ENCODE data around the gene MUC5B. TPM values are rescaled to one million over a fixed set of nuclear protein-coding genes. Genes with fewer than 3 reads are reported as not detected.

MUC5B gene
- total and polyA plus RNA-seq, 9 donors: 0.02 to 35.3 (median 1.1) TPM; not detected in 1

DNA sequence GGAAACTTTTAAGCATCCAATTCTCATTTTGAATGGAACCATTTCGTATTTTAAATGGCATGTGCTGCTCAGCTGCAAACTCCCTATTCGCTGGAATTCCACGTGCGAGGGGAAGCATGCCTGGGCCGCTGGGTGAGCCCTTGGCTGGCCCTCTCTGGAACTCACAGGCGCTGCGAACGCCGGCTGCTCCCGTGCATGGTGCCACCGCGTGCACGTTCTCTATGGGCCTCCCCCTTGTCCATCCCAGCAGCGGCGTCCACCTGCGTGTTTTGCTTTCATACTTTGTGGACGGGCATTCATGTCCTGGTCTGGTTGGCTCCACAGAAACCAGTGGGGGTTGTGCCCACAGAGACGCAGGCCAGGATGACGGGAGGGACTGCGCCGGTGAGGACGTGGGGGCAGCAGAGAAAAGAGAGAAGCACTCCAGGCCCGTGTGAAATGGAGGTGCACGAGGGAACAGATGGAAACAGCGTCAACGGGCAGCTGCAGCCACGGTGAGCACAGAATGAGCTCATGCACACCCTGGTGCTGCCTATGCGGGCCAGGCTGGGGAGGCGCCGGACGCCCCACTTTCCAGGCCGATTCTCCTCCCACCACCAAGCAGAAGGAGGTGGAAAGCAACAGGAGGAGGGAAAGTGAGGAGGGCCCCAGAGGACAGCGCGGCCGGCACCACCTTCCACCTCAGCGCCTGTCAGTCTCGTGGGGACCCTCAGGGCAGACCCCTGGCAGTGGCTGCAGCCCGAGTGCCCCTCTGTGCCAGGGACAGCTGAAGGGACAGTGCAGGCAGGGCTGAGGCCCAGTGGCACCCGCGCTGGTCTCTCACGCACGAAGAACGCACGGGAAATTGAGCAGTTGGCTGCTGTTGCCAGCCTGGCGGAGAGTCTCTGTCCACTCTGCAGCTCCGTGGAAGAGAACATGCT, 57.5 kb downstream of the MUC5B start:
- Histone ChIP-seq H3K4me1 (ENCODE audit: insufficient read depth) (no peaks in the 10 kb centered on the region), H3K27ac (no peak overlapping the region), H3K36me3 (no peaks in the 10 kb centered on the region), H3K9me3 (no peaks in the 10 kb centered on the region), H3K4me3 (no peak overlapping the region), H3K27me3 (no peaks in the 10 kb centered on the region)
- intact Hi-C loops (cut with DNase I): no loop called here
- 90 to 92% (median 90%) methylated on average over 45 to 46 of the region's 46 CpGs for WGBS, 3 donors
- no peak for DNase-seq
- TF ChIP-seq CTCF (IDR thresholded peaks at IDR 0.05): no peak
- no peak for TF ChIP-seq EP300 (IDR thresholded peaks at IDR 0.05)
- no peak for TF ChIP-seq POLR2A (IDR thresholded peaks at IDR 0.05)

GRCh38 chr11:1281326-1281973, 58.6 kb downstream of the MUC5B start:
- DNase-seq: no peak
- intact Hi-C loops (cut with DNase I): no loop called here
- H3K36me3 ChIP-seq: no peaks in the 10 kb centered on the region
- no peaks in the 10 kb centered on the region for H3K9me3 ChIP-seq
- no peak overlapping the region for H3K4me3 ChIP-seq
- H3K27ac ChIP-seq: no peak overlapping the region
- H3K27me3 ChIP-seq: no peaks in the 10 kb centered on the region
- 84 to 88% (median 87%) methylated on average over 33 of the region's 33 CpGs for WGBS, 3 donors
- TF ChIP-seq EP300 (IDR thresholded peaks at IDR 0.05) (no peak), CTCF (IDR thresholded peaks at IDR 0.05) (no peak), POLR2A (IDR thresholded peaks at IDR 0.05) (no peak)
- H3K4me1 ChIP-seq (ENCODE audit: insufficient read depth): no peaks in the 10 kb centered on the region

- H3K36me3 ChIP-seq: no peaks in the 10 kb centered on the region
- no peaks in the 10 kb centered on the region for H3K27me3 ChIP-seq
- whole genome bisulfite sequencing, 3 donors: 62 to 70% (median 66%) methylated on average over 3 of the region's 3 CpGs
- TF ChIP-seq EP300 (IDR thresholded peaks at IDR 0.05) (no peak), POLR2A (IDR thresholded peaks at IDR 0.05) (no peak), CTCF (IDR thresholded peaks at IDR 0.05) (no peak)
- no peak overlapping the region for H3K27ac ChIP-seq
- DNase-seq: no peak
- H3K9me3 ChIP-seq: no peaks in the 10 kb centered on the region
- H3K4me3 ChIP-seq: no peak overlapping the region
- no peaks in the 10 kb centered on the region for H3K4me1 ChIP-seq (ENCODE audit: insufficient read depth)
- intact Hi-C loops (cut with DNase I): no loop called here
Measured at GRCh38 chr11:1281974-1282365, 59.1 kb downstream of the MUC5B start.

DNA sequence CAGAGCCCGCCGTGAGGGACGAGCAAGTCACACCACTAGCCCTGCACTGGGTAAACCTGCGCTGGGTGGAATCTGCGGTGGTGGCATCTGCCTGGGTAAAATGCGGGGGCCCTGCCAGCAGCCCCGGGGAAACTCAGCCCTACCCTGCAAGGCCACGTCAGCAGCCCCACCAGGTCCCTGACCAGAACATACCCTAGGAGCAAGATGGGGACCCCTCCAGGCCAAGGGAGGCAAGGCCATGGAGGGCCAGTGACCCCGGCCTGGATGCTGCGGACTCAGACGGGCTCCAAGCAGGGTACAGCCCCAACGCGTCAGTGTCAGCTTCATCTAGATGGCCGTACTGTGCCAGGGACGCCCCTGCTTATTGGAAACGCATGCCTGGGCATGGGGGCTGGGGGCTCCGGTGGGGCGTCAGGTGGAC, 60.2 kb downstream of the MUC5B start:
- Histone ChIP-seq H3K27ac (no peak overlapping the region), H3K9me3 (no peaks in the 10 kb centered on the region), H3K4me1 (ENCODE audit: insufficient read depth) (no peaks in the 10 kb centered on the region), H3K27me3 (no peaks in the 10 kb centered on the region), H3K36me3 (no peaks in the 10 kb centered on the region), H3K4me3 (no peak overlapping the region)
- 87 to 89% (median 89%) methylated on average over 18 of the region's 18 CpGs for WGBS, 3 donors
- DNase-seq: no peak
- TF ChIP-seq POLR2A (IDR thresholded peaks at IDR 0.05): no peak
- TF ChIP-seq CTCF (IDR thresholded peaks at IDR 0.05): no peak
- no peak for TF ChIP-seq EP300 (IDR thresholded peaks at IDR 0.05)
- intact Hi-C loops (cut with DNase I): no loop called here

Data from ovary (tissue), 9 donors.